HUES48 (cell line): ENCODE measurements around the gene ANO2.

ENCODE experiments used
- H3K27ac ChIP-seq: one replicate; pipeline ENCODE4 v1.7.0; 2013; ENCODE audit warnings: low read depth, low read length, inconsistent platforms
- H3K27me3 ChIP-seq: 2 replicates; pipeline ENCODE4 v1.6.1; 2013; ENCODE audit warnings: mild to moderate bottlenecking, low read length; ENCODE audit not compliant: control insufficient read depth, insufficient read depth
- H3K36me3 ChIP-seq: 2 replicates; pipeline ENCODE4 v1.6.1; 2013; ENCODE audit warnings: low read length; ENCODE audit not compliant: control insufficient read depth, insufficient read depth
- H3K4me1 ChIP-seq: 2 replicates; pipeline ENCODE4 v1.6.1; 2013; ENCODE audit warnings: mild to moderate bottlenecking, low read length; ENCODE audit not compliant: control insufficient read depth, insufficient read depth
- H3K4me3 ChIP-seq: 2 replicates; pipeline ENCODE4 v1.5.1; 2013; ENCODE audit warnings: mild to moderate bottlenecking, low read depth, low read length
- H3K9ac ChIP-seq: 2 replicates; pipeline ENCODE4 v1.6.1; 2013; ENCODE audit warnings: mild to moderate bottlenecking, low read depth, low read length, moderate library complexity
- H3K9me3 ChIP-seq: 2 replicates; pipeline ENCODE4 v1.6.1; 2013; ENCODE audit warnings: low read length; ENCODE audit not compliant: control insufficient read depth, insufficient read depth

Gene ANO2

DNA sequence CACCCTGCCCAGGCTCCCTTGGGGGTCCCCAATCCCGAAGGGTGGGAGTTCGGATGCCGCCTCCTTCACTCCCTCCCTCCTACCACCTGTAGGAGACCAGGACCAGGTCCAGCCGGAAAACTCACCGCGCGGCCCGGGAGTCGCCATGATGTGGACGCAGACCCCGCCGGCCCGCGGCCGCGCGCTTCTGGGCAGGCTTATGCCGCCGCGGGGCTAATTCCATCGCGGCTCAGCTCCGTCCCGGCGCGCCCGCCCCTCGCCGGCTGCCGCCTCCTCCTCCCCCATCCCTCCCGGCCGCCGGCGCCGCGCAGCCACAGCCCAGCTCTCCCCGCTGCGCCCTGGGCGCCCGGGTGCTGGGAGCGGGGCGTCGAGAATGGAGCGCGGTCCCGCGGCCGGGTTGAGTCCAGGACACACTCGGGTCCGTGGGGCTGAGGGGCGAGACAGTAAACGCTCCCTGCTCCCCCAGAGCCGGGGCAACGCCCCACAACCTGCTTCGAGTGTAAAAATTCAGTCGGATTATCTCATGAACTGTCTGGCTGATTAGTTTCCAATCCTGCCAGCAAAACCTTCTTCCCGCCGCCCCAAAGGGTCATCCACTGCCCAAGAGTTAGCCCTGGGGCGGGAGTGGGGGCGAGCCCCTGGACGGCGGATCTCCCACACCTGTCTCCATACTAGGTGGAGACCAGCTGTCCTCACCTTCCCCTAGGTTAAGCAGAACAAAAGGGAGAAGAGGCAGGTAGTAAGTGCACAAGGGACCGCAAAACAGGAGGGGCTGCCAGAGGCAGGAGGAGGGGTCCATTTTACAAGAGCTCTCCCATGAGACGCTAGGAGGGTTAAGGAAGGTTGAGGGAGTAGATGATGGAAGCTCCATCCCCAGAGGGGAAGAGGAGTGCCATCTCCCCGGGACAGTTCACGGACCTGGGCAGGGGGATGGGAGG, at the start of gene ANO2:
TSS of gene ANO2 (minus strand) at position 189 of the 938 bp plus-strand sequence. CDS start at position 147, 42 bp downstream.
- peak within 1 kb of the TSS; percentile 81 for H3K9ac ChIP-seq
- peak within 1 kb of the TSS; percentile 48 for H3K27ac ChIP-seq
- no peaks in the 10 kb centered on the region for H3K36me3 ChIP-seq
- no peaks in the 10 kb centered on the region for H3K9me3 ChIP-seq
- peak within 1 kb of the TSS; percentile 91 for H3K4me3 ChIP-seq
- peaks cover 27% of the 10 kb centered on the region for H3K27me3 ChIP-seq
- peaks cover 16% of the 10 kb centered on the region for H3K4me1 ChIP-seq

DNA sequence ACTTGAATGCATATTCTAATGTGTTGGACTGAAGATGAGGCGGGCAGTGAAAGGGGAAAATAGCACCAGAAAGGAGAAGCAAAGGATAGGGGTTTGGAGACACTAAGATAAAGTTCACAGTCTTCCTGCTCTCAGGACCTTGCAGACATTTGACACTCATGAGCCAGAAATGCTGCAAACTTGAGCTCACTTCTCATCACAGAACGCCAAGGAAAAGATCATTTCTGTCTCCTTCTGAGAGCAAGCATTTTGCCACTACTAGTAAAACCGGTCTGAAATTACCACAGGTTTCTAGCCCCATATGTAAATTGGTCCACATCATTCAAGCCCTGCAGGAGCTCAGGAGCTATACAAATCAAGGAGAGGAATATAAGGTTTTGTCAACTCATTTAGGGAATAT, 44.6 kb upstream of the ANO2 start:
- no peak overlapping the region for H3K4me3 ChIP-seq
- no peaks in the 10 kb centered on the region for H3K36me3 ChIP-seq
- H3K9me3 ChIP-seq: no peaks in the 10 kb centered on the region
- no peaks in the 10 kb centered on the region for H3K27me3 ChIP-seq
- H3K27ac ChIP-seq: no peak overlapping the region
- peaks cover 10% of the 10 kb centered on the region; the same call in 1 of the 2 replicates for H3K4me1 ChIP-seq
- H3K9ac ChIP-seq: no peak overlapping the region

DNA sequence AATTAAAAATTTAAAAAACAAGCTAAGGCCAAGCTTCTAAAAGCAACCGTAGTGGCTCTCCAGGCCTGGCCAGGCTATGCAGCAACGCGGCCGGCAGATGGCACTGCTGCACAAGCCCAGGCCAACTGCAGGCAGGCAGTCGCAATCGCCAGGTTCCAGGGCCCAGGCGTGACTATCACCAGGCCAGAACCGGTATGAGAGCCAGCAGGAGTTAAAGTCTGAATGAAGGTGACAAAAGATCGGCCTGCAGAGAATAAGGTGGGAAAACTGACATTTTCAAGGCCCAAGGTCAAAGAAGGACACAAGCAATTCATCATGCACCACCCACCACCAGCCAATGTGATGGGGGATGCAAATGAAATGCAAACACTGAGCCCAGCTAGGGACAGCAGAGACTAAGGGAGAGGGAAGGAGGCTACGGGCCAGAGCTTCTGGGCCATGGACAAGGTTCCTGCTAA, 43.6 kb upstream of the ANO2 start:
- H3K27me3 ChIP-seq: no peaks in the 10 kb centered on the region; the same call in 1 of the 2 replicates
- no peaks in the 10 kb centered on the region for H3K9me3 ChIP-seq
- no peak overlapping the region for H3K4me3 ChIP-seq
- no peak overlapping the region for H3K9ac ChIP-seq
- H3K36me3 ChIP-seq: no peaks in the 10 kb centered on the region
- no peak overlapping the region for H3K27ac ChIP-seq
- H3K4me1 ChIP-seq: peaks cover 10% of the 10 kb centered on the region; the same call in 1 of the 2 replicates

DNA sequence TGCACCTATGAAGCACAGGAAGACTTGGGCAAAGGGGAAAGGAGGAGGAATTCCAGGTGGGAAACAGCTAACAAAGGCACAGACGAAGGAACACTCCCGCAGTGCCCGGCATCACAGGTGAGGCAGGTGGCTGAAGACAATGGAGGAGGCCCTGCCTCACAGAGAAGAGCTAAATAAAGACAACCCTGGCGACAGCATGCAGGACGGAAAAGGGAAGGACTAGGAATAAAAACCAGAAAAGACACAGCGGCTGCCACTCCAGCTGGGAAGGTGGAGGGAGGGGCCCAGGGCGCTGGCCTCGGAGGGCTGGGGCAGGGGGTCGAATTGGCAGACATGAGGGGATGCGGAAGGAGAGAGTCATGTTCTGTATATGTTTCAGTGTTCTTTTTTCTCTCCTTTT, 43.0 kb upstream of the ANO2 start:
- Histone ChIP-seq H3K27me3 (no peaks in the 10 kb centered on the region; the same call in 1 of the 2 replicates), H3K4me1 (peaks cover 10% of the 10 kb centered on the region; the same call in 1 of the 2 replicates), H3K9ac (no peak overlapping the region), H3K27ac (no peak overlapping the region), H3K9me3 (no peaks in the 10 kb centered on the region), H3K4me3 (no peak overlapping the region), H3K36me3 (no peaks in the 10 kb centered on the region)

DNA sequence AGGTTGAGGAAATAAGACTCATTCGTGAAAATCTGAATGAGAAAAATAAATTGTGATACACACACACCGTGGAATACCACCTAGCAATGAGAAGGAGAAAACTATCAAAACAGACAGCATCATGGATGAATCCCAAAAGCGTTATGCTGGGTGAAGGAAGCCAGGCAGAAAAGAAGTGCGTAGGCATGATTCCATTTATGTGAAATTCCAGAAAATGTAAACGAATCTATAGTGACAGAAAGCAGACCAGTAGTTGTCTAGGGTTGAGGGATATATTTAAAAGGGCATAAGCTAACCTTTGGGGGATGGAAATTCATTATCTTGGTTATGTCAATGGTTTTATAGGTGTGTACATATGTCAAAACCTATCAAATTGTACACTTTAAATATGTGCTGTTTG, 42.5 kb upstream of the ANO2 start:
- Histone ChIP-seq H3K9ac (no peak overlapping the region), H3K27me3 (no peaks in the 10 kb centered on the region; the same call in 1 of the 2 replicates), H3K4me1 (peaks cover 10% of the 10 kb centered on the region; the same call in 1 of the 2 replicates), H3K27ac (no peak overlapping the region), H3K4me3 (no peak overlapping the region), H3K9me3 (no peaks in the 10 kb centered on the region), H3K36me3 (no peaks in the 10 kb centered on the region)

DNA sequence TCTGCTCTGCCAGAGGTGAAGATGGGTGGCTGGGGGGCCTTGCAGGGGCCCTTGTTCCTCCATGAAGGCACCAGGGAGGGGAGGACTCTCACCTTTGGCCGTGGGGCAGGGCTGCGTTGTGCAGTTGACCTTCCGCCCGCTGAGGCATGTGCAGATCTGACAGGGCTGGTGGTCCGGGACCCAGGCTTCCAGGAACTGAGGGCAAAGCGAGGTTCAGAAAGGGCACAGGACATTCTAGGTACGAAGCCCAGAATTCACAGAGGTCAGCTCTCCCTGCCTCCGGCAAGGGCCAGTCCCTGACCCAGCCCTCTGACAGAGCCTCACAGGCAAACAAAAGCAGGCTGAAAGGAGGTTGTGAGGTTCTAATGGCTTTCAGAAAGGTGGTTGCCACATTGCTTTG, 40.4 kb upstream of the ANO2 start:
- Histone ChIP-seq H3K9me3 (no peaks in the 10 kb centered on the region), H3K36me3 (no peaks in the 10 kb centered on the region), H3K4me1 (peaks cover 10% of the 10 kb centered on the region; the same call in 1 of the 2 replicates), H3K27me3 (no peaks in the 10 kb centered on the region; the same call in 1 of the 2 replicates), H3K4me3 (no peak overlapping the region), H3K27ac (no peak overlapping the region), H3K9ac (no peak overlapping the region)

DNA sequence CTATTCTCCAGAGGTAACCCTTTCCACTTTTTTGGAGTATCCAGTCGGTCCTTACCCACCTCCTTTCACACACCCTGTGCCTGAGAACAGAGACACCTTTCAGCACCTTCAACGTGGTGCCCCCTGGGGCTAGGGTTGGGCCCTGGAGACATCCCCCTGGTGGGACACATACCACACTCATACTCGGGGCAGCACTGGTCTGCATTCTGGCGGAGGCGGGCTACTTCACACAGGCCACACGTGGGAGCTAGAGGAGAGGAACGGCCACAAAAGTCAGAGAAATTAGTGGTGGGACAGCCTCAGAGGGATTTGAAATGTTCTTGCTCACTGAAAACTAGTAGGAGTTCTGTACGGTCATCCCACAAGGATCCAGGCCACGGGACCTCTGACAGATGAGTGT, 39.8 kb upstream of the ANO2 start:
- Histone ChIP-seq H3K4me3 (no peak overlapping the region), H3K36me3 (no peaks in the 10 kb centered on the region), H3K9me3 (no peaks in the 10 kb centered on the region), H3K27ac (no peak overlapping the region), H3K27me3 (no peaks in the 10 kb centered on the region; the same call in 1 of the 2 replicates), H3K4me1 (peaks cover 10% of the 10 kb centered on the region; the same call in 1 of the 2 replicates), H3K9ac (no peak overlapping the region; the same call in 1 of the 2 replicates)

DNA sequence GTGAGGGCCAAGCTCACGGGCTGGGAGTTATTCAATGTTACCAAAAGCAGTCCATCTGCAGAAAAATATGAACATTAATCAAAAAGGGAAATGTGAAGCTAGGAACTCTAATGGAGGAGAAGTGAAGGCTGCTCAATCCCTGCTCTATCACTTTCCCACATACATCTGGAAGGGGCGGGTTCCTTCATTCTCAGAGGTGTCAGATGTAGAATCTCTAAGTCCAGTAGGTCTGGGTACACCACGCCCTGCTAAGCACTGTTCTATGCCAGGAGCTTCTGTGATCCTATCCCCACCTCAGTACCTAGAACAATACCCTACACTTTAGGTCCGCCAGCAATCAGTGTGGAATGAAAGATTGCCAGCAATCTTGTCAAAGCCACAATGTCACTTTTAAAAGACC, 37.0 kb upstream of the ANO2 start:
- Histone ChIP-seq H3K27me3 (no peaks in the 10 kb centered on the region; the same call in 1 of the 2 replicates), H3K36me3 (no peaks in the 10 kb centered on the region), H3K9me3 (no peaks in the 10 kb centered on the region), H3K27ac (no peak overlapping the region), H3K9ac (no peak overlapping the region), H3K4me1 (no peaks in the 10 kb centered on the region), H3K4me3 (no peak overlapping the region)

DNA sequence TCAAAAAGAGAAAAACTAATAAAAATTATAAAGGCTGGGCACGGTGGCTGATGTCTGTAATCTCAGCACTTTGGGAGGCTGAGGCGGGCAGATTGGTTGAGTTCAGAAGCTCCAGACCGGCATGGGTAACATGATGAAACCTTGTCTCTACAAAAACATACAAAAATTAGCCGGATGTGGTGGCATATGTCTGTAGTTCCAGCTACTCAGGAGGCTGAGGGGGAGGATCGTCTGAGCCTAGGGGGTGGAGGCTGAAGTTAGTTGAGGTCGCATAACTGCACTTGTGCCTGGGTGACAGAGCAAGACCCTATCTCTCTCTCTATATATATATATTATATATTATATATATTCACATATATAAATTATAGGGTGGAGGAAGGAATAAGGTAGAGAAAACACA, 32.5 kb upstream of the ANO2 start:
- H3K9ac ChIP-seq: no peak overlapping the region
- H3K4me1 ChIP-seq: no peaks in the 10 kb centered on the region
- no peaks in the 10 kb centered on the region for H3K9me3 ChIP-seq
- H3K27ac ChIP-seq: no peak overlapping the region
- H3K4me3 ChIP-seq: no peak overlapping the region
- no peaks in the 10 kb centered on the region for H3K27me3 ChIP-seq
- no peaks in the 10 kb centered on the region for H3K36me3 ChIP-seq

DNA sequence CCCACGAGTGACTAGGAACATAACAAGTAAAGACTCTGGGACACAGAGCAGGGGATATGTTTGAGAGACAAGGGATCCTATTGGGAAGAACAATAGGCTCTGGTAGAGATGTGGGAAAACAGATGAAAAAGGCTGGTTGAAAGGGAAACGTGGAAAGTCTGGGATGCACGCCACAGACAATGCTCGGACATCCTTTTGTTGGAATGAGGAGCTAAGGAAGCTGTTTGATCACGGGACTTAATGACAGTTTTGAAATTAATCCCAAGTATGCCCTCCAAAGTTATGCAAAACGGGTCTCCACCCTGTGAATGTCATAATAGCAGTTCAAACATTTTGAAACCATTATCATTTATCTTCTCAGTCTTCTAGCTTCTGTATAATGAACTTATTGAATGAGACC, 31.7 kb upstream of the ANO2 start:
- Histone ChIP-seq H3K9me3 (no peaks in the 10 kb centered on the region), H3K4me1 (no peaks in the 10 kb centered on the region), H3K4me3 (no peak overlapping the region), H3K27me3 (no peaks in the 10 kb centered on the region), H3K9ac (no peak overlapping the region), H3K27ac (no peak overlapping the region), H3K36me3 (no peaks in the 10 kb centered on the region)

DNA sequence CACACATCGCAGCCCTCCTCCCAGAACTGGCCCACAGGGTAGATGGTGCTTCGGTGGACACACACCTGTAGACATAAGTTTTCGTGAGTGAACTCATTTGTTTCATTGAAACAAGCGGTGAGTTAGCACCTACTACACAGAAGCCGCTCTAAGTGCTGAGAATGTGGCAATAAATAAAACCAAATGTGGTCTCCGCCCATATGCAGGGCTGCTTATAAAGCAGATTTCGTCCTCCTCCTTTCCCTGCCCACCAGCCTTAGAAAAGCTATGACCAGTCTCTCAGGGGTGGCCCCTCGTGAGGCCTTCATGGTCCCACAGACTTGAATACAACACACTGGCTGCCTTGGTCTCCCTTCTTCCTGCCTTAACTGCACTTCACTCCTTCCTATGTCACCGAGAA, 31.1 kb upstream of the ANO2 start:
- H3K9me3 ChIP-seq: no peaks in the 10 kb centered on the region
- no peak overlapping the region for H3K27ac ChIP-seq
- H3K27me3 ChIP-seq: no peaks in the 10 kb centered on the region
- H3K4me1 ChIP-seq: no peaks in the 10 kb centered on the region
- H3K36me3 ChIP-seq: no peaks in the 10 kb centered on the region
- no peak overlapping the region for H3K4me3 ChIP-seq
- no peak overlapping the region for H3K9ac ChIP-seq
